Esophagus muscularis mucosa (tissue), 3 donors: ENCODE data around the gene BBS1.

ENCODE experiments used
- POLR2A ChIP-seq: fragments of 450-650 bp; IDR thresholded peaks from one replicate; pipeline ENCODE4 v1.6.1; 2017; ENCODE audit warnings: antibody characterized with exemption, moderate library complexity, mild to moderate bottlenecking, low read depth
- TF ChIP-seq, protein P1 (sequence below), 3 experiments: fragments of 200-600 bp in 2 of 3; fragments of 450-650 bp in 1 of 3; sonication (generic) in 2 of 3; IDR thresholded peaks; one replicate each; pipeline ENCODE4 v1.5.1; 2017 to 2019; ENCODE audit warnings: antibody characterized with exemption in 3 of 3, mild to moderate bottlenecking in 2 of 3, moderate library complexity in 1 of 3

GRCh38 chr11:66531841-66532240 lies 21.4 kb downstream of the BBS1 start:
- TF ChIP-seq, protein P1, sequence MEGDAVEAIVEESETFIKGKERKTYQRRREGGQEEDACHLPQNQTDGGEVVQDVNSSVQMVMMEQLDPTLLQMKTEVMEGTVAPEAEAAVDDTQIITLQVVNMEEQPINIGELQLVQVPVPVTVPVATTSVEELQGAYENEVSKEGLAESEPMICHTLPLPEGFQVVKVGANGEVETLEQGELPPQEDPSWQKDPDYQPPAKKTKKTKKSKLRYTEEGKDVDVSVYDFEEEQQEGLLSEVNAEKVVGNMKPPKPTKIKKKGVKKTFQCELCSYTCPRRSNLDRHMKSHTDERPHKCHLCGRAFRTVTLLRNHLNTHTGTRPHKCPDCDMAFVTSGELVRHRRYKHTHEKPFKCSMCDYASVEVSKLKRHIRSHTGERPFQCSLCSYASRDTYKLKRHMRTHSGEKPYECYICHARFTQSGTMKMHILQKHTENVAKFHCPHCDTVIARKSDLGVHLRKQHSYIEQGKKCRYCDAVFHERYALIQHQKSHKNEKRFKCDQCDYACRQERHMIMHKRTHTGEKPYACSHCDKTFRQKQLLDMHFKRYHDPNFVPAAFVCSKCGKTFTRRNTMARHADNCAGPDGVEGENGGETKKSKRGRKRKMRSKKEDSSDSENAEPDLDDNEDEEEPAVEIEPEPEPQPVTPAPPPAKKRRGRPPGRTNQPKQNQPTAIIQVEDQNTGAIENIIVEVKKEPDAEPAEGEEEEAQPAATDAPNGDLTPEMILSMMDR (IDR thresholded peaks at IDR 0.05): no peak
- TF ChIP-seq POLR2A: no peak
